DLD1 (cell line): ENCODE results near the gene CFTR.

Source experiments
- in situ Hi-C: cut with HindIII; loops from 2 replicates; pipeline ENCODE4 v1.10.0; 2017; ENCODE audit warnings: low sequenced_read_pairs

The CFTR gene

DNA sequence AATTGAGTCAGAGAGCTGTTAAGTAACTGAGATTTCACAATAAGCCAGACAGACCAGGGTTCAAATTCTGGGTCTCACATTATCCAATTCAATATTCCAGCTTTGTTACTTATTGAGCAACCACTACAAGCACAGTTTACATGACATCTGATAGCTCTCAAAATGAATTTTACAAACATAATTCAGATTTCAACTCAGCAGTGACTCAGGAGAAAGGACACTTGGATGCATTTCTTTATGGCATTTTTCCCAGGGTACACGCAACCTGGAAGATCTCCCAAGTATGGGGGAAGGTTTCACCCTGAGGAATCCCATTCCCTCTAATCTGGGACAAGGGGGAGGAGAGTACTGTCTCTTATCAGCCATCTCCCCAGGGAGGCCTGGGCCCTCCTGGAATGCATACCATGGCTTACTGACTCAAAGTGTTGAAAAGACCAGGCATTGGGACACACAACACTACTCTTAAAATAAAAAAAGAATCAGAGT, 102.4 kb downstream of the CFTR start:
- in situ Hi-C loops: no loop called here

DNA sequence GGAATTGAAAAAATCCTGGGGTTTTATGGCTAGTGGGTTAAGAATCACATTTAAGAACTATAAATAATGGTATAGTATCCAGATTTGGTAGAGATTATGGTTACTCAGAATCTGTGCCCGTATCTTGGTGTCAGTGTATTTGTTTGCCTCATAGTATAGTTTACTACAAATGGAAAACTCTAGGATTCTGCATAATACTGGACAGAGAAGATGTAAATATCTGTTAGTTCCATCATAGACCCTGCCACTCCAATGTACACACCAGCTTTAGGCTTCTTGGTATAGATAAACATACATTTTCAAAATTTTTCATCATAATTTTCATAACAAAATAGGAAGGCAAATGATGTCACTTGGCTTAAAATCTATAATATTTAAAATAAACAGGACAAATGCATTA, 108.1 kb downstream of the CFTR start:
- in situ Hi-C loops: no loop called here

DNA sequence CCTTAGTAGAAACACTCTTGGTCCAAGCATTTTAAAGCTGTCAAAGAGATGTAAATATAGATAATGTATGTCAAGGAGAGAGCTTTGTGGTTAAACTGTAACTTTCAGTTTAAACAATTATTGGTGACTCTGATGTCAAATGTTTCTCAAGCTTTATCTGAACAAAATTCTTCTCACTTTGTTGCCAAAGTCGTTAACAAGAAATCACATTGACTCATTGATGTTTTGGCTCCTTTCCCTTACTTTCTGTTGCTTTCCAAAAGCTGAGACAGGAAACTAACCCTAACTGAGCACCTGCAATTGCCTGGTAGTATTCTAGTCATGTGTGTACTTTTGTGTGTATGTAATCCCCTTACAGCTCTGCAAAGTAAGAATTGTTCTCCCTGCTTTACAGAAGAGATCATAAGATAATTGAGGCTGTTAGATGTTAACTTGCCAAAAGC, 108.5 kb downstream of the CFTR start:
- in situ Hi-C loops: no loop called here

DNA sequence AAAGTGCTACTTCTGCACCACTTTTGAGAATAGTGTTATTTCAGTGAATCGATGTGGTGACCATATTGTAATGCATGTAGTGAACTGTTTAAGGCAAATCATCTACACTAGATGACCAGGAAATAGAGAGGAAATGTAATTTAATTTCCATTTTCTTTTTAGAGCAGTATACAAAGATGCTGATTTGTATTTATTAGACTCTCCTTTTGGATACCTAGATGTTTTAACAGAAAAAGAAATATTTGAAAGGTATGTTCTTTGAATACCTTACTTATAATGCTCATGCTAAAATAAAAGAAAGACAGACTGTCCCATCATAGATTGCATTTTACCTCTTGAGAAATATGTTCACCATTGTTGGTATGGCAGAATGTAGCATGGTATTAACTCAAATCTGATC, 110.4 kb downstream of the CFTR start:
- in situ Hi-C loops: no loop called here

DNA sequence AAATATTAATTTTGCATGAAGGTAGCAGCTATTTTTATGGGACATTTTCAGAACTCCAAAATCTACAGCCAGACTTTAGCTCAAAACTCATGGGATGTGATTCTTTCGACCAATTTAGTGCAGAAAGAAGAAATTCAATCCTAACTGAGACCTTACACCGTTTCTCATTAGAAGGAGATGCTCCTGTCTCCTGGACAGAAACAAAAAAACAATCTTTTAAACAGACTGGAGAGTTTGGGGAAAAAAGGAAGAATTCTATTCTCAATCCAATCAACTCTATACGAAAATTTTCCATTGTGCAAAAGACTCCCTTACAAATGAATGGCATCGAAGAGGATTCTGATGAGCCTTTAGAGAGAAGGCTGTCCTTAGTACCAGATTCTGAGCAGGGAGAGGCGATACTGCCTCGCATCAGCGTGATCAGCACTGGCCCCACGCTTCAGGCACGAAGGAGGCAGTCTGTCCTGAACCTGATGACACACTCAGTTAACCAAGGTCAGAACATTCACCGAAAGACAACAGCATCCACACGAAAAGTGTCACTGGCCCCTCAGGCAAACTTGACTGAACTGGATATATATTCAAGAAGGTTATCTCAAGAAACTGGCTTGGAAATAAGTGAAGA, 112.3 kb downstream of the CFTR start:
- in situ Hi-C loops: no loop called here

DNA sequence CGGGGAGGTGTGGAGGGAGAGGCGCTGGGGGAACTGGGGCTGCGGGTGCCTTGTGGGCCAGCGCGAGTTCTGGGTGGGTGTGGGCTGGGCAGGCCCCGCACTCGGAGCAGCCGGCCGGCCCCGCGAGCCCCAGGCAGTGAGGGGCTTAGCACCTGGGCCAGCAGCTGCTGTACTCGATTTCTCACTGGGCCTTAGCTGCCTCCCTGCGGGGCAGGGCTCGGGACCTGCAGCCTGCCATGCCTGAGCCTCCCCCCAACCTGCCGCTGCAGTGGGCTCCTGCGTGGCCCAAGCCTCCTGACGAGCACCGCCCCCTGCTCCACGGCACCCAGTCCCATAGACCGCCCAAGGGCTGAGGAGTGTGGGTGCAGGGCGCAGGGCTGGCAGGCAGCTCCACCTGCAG, 116.3 kb downstream of the CFTR start:
- in situ Hi-C loops: no loop called here

DNA sequence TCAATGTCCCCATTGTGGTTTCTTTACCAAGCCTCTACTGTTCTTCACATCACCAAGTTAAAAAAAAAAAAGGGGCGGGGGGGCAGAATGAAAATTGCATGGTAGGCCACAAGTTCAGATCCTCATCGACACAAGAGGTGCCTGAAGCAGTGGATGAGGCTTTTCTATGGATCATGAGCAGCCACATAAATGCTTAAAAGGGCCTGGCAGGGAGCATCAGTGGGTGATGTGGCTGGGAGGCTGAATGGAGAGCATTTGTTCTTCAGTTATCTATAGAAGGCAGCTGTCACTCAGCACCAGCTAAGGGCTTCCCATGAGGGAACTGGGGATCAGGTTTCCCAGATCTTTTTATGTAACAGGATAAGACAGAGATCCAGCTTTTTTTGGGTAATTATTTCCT, 117.9 kb downstream of the CFTR start:
- in situ Hi-C loops: no loop called here

DNA sequence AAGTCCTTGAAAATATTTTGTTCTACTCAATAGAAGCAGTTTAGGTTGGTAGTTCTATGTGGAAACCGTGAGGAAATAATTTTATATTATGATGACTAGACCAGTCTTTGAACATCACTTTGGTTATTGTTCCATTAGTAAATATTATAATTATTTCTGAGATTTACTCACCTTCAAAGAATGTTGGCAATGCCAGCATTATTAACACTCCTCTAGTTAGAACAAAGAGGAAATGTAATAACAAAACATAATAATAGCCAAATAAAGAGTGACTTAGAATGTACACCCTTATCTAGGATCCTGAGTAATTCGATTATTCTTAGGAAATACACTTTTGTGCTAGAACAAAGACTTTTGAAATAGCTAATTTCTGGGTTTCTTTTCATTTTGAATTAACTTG, 121.1 kb downstream of the CFTR start:
- in situ Hi-C loops: no loop called here

DNA sequence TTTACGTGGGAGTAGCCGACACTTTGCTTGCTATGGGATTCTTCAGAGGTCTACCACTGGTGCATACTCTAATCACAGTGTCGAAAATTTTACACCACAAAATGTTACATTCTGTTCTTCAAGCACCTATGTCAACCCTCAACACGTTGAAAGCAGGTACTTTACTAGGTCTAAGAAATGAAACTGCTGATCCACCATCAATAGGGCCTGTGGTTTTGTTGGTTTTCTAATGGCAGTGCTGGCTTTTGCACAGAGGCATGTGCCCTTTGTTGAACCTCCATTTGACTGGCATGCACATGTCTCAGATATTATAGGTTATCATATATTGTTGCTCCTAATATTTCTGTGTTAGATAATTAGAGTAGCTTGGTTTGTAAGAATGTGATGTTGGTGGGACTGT, 123.8 kb downstream of the CFTR start:
- in situ Hi-C loops: no loop called here

DNA sequence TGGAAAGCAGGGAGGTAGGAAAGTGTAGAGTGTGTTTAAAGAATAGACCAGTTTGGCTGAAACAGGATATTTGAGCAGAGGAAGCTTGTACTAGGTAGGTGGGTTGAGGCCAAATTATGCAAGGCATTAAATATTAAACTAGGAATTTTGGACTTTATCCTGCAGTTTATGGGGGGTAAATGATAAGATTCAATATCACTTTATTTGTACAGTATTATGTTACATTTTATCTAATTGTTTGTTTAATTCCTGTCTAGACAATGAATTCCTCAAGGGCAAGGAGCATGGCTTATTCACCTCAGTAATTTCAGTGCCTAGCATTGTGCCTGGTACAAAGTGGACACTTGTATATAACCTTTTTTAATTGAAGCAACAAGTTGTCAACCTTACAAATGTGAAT, 125.9 kb downstream of the CFTR start:
- in situ Hi-C loops: no loop called here

DNA sequence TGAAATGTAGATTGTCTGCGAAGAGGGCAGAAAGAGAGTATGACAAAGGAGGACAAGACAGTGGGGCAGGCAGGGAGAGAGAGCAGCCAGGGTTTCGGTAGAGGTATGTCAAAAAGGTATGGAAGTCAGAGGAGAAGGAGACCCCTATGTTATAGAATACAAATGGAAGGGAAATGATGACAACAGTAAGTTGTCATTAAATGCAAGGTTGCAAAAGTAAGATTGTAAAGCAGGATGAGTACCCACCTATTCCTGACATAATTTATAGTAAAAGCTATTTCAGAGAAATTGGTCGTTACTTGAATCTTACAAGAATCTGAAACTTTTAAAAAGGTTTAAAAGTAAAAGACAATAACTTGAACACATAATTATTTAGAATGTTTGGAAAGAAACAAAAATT, 126.3 kb downstream of the CFTR start:
- in situ Hi-C loops: no loop called here

DNA sequence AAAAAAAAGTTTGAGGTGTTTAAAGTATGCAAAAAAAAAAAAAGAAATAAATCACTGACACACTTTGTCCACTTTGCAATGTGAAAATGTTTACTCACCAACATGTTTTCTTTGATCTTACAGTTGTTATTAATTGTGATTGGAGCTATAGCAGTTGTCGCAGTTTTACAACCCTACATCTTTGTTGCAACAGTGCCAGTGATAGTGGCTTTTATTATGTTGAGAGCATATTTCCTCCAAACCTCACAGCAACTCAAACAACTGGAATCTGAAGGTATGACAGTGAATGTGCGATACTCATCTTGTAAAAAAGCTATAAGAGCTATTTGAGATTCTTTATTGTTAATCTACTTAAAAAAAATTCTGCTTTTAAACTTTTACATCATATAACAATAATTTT, 130.6 kb downstream of the CFTR start:
- in situ Hi-C loops: no loop called here

DNA sequence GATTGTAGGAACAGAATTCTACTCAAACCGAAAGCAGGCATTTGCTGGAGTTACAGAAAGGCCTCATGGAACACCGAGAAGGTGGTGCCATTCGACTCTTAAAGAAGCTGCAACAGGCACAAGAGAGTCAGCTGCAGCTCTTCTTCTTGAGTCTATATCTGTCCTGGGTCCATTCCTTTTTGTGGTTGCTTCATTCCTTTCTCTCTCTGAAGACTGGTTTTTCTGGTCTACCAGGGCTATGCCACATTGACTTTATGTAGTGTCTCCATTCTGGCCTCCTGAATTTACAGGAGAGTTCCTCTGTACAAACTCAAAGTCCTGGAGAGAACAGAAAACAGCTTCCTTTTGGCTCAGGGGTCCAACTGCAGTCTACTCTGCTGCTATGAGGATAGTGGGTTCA, 132.8 kb downstream of the CFTR start:
- in situ Hi-C loops: no loop called here

DNA sequence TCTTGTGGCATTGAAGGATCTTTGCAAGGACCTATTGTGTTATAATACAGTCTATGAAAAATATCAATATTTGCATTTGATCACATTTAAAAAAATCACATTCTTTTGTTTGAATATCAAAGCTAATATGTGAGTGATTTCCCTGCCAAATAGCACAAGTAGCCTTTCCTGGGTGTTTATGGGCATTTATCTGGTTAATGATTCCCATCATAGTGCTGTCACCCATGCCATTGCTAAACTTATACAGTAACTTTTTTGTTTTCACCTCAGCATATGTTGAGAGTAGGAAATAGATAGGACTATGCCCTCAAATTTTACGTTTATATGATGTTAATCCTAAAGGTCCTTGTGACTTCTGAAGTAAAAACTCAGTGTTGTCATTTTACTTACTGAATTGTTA, 136.9 kb downstream of the CFTR start:
- in situ Hi-C loops: no loop called here

DNA sequence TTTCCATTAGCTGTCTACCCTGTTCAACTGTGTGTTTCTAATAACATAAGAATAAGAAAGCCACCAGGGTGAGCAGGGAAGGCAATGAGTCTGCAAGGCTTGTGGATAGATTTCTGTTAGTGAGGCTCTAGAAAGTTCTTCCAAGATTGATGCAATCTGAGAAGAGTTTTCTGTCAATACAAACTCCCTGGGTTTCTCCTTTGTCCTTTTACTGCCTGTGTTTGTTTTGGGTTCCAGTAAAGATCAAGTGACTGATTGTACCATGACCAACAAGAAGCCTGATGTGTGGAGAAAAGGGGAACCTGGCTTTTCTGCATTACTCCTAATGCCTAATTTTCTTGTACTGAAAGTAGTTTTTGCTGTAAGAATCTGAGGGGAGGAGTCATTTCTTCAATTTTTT, 139.9 kb downstream of the CFTR start:
- in situ Hi-C loops: no loop called here

DNA sequence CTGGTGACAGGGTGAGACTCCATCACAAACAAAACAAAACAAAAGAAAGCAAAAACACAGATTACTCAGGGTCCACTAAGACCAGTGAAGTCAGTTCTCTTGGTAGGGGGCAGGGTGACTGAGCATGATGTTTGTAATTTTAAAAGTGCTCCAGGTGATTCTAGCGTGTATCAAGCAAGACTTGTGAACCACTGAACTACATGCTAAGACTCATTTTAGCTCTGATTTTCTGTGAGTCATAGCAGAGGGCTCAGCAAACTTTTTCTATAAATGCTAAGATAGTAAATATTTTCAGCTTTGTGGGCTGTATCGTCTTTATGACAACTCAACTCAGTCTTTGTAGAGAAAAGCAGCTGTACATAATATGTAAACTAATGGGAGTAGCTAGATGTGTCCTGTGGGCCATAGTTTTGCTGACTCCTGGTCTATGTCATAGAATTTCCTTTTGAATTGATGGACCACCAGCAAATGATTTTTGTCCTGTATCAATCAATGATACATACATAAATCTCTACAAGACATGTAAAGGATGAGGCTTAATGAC, 141.3 kb downstream of the CFTR start:
- in situ Hi-C loops: no loop called here

DNA sequence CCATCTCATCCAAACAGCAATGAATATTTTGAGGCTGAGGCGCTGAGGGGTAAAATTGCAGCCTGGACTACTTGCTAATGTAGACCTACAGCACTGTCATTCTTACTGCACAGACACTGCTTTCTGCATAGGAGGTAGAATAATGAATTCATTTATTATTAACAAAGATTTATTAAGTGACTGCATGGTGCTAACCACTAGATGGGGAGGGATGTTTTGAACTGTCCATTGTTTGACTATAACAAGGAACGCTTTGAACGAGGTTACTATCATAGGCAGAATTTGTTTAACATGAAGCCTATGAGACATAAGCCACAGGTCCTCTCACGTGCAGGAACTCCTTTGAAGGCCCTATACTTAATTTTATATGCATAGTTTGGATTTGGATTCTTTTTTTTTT, 143.8 kb downstream of the CFTR start:
- in situ Hi-C loops: no loop called here

DNA sequence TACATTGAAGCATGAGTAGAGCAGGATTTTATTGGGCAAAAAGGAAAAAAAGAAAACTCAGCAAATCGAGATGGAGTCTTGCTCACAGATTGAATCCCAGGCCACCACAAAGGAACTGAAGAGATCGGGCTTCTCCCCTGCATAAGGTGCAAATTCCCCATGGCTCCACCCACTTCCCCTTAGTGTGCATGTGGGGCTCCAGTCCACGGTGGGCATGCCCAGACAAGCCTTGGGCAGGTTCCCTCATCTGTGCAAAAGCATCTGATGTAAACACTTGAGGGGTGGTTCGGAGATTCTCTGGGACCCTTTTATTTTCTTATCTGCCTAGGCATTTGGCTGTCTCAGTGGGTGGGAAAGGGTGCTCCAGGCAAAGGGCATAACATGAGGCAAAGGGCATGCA, 150.7 kb downstream of the CFTR start:
- in situ Hi-C loops: no loop called here

DNA sequence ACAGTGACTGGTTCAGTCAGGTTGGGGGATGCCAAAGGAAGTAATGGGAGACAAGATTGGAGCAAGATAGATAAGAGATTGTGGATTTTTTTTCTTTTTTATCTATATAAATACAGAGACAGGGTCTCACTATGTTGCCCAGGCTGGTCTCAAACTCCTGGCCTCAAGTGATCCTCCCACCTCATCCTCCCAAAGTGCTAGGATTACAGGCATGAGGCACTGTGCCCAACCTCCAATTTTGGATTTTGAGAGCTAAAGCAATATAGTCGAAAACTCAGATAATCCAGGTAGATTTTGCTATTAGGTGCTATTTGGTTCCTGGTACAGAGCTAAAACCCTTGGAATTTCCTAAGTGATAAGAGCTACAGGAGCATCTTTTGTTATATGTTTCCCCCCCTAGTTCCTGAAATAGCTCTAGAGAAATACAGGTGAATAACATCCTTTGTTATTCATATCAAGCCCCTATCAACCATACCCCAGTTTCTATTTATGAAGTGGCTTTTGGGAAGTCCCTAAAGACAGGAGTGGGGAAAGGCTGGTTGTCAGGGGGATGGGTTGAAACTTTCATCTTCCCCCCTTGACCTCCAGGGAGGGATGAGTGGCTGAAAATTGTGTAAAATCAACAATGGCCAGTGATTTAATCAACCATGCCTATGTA, 151.2 kb downstream of the CFTR start:
- in situ Hi-C loops: no loop called here

DNA sequence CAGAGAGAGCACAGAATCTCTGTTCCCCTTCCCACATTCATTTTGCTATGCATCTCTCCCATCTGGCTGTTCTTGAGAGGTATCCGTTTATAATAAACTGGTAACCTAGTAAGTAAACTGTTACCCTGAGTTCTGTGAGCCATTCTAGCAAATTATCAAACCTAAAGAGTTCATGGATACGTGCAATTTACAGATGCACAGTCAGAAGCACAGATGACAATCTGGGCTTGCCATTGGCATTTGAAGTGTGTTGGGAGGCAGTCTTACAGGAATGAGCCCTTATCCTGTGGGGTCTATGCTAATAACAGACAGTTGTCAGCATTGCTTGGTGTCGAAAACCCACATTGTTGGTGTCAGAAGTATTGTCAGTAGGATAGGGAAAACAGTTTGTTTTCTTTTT, 151.8 kb downstream of the CFTR start:
- in situ Hi-C loops: no loop called here

DNA sequence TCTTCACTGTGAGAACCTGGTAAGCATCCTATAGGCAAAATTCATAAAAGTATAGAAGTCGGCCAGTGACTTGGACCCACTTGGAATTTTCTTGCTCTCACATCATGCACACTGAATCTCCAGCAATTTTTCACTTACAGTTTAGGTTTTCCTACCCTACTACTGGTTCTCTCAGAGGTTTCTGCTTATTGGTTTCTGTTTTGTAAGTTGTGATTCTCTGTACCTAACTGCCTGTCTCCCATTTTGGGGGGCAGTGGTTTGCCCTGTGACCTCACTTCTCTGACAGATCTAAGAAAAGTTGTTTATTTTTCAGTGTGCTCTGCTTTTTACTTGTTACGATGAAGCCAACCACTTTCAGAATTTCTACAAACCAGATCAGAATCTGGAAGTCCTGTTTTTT, 158.1 kb downstream of the CFTR start:
- in situ Hi-C loops: no loop called here

DNA sequence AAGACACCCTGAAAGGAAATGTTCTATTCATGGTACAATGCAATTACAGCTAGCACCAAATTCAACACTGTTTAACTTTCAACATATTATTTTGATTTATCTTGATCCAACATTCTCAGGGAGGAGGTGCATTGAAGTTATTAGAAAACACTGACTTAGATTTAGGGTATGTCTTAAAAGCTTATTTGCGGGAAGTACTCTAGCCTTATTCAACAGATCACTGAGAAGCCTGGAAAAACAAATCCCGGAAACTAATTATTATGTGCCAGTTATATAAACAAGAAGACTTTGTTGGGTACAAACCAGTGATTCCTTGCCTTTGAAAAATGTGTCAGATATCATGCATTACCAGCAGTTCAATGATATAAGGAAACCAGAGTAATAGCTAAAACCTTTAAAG, 160.1 kb downstream of the CFTR start:
- in situ Hi-C loops: no loop called here

DNA sequence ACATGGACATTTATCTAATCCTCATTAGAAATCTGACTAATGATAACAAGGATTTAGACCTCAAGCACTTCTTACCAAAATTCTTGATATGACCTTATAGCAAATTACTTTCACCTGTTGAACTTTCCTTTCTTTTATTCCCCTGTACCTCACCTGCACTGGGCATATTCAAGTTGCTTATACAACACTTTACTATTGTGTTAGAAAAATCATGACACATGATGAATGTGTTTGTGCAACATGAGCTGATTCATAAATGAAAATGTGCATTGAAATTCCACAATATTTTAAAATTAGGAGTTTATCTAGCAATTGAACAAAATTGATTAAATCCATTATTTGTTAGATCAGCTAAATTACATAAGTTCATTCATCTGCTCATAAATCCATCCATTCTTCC, 160.6 kb downstream of the CFTR start:
- in situ Hi-C loops: no loop called here
